K562 (cell line): ENCODE data around the gene SPATA2. TPM values are rescaled to one million over a fixed set of nuclear protein-coding genes. Genes with fewer than 3 reads are reported as not detected.

Source experiments
- ATAC-seq: fragments of 200-7000 bp; cut with Tn5 transposase; 3 replicates; pipeline ENCODE4 v1.9.1; 2020; ENCODE audit warnings: moderate library complexity
- BruUV-seq: library from RNA; stranded (reverse); fragments of 400-500 nt; replicated peaks from 2 replicates; lab custom pipeline; 2021; lab: Mats Ljungman, UMichigan
- CTCF ChIA-PET: fragments of 300-600 bp; formaldehyde crosslinking; extraction: SDS; loops from one replicate; lab custom pipeline; 2021; ENCODE audit warnings: low intra/inter-chr PET ratio; lab: Yijun Ruan, JAX
- POLR2A ChIA-PET: fragments of 300-600, 350-650 bp; sonication (Branson Sonifier 250); formaldehyde crosslinking; extraction: SDS; loops from one replicate; lab custom pipeline; 2021; ENCODE audit warnings: antibody characterized with exemption, inconsistent platforms; lab: Yijun Ruan, JAX
- DNase-seq, 4 experiments: peaks; one replicate each; pipeline versions ENCODE4 v3.0.0 to v3.0.0-alpha.2; 2011 to 2018; ENCODE audit warnings: low spot score in 3 of 4, mixed read lengths in 3 of 4; ENCODE audit errors: extremely low read depth in 1 of 4
- FAIRE-seq: peaks from 2 replicates; lab custom pipeline; 2011; peaks lifted over from hg19 to GRCh38; lab: Jason Lieb, UNC
- H2AFZ ChIP-seq: 2 replicates; pipeline ENCODE4 v1.6.0; 2011; ENCODE audit warnings: low read depth, low read length, control low read depth, inconsistent platforms
- H3K27ac ChIP-seq: fragments of 200-600 bp; 3 replicates; pipeline ENCODE4 v1.8.0; 2011; ENCODE audit warnings: low read depth, mild to moderate bottlenecking, control low read depth, inconsistent platforms, low read length, moderate library complexity, mixed read lengths; ENCODE audit errors: extremely low read depth
- H3K27me3 ChIP-seq, 2 experiments: fragments of 300-600 bp in 1 of 2; 2 replicates in 1 of 2; 3 replicates in 1 of 2; pipeline versions ENCODE4 v1.6.0 to v1.8.0; 2011; ENCODE audit warnings: inconsistent platforms in 2 of 2, low read length in 2 of 2, mild to moderate bottlenecking in 1 of 2, mixed read lengths in 1 of 2, moderate library complexity in 1 of 2; ENCODE audit not compliant: control insufficient read depth in 2 of 2, insufficient read depth in 2 of 2
- H3K36me3 ChIP-seq: fragments of 300-600 bp; 3 replicates; pipeline ENCODE4 v1.8.0; 2011; ENCODE audit warnings: mild to moderate bottlenecking, low read length, inconsistent platforms; ENCODE audit not compliant: control insufficient read depth, insufficient read depth
- H3K4me1 ChIP-seq, 2 experiments: fragments of 200-600 bp in 1 of 2; replicated peaks in 1 of 2; 2 replicates in 1 of 2; 3 replicates in 1 of 2; pipeline versions ENCODE4 v1.5.1 to v1.8.0; 2011; ENCODE audit warnings: inconsistent platforms in 2 of 2, low read length in 2 of 2, mild to moderate bottlenecking in 1 of 2, mixed read lengths in 1 of 2, moderate library complexity in 1 of 2; ENCODE audit not compliant: control insufficient read depth in 2 of 2, insufficient read depth in 2 of 2
- H3K4me2 ChIP-seq: 2 replicates; pipeline ENCODE4 v1.6.1; 2011; ENCODE audit warnings: low read length, control low read depth, inconsistent platforms, mixed read lengths; ENCODE audit not compliant: insufficient read depth
- H3K4me3 ChIP-seq: fragments of 200-600 bp; sonication (generic), shearing (Covaris generic); 2 replicates; pipeline ENCODE4 v1.5.1; 2016; ENCODE audit warnings: control low read depth, inconsistent platforms
- H3K79me2 ChIP-seq: fragments of 200-600 bp; 3 replicates; pipeline ENCODE4 v1.8.0; 2011; ENCODE audit warnings: low read length, inconsistent platforms; ENCODE audit not compliant: control insufficient read depth, insufficient read depth
- H3K9ac ChIP-seq, 2 experiments: 2 replicates each; pipeline versions ENCODE4 v1.6.0 to v1.6.1; 2011; ENCODE audit warnings: low read depth in 2 of 2, low read length in 2 of 2, control low read depth in 1 of 2, inconsistent platforms in 1 of 2, mild to moderate bottlenecking in 1 of 2, mixed read lengths in 1 of 2; ENCODE audit not compliant: insufficient read depth in 1 of 2
- H3K9me1 ChIP-seq: one replicate; pipeline ENCODE4 v1.6.0; 2011; ENCODE audit warnings: inconsistent platforms, mild to moderate bottlenecking, low read length, moderate library complexity; ENCODE audit not compliant: control insufficient read depth, insufficient read depth
- H3K9me3 ChIP-seq: replicated peaks from 2 replicates; pipeline ENCODE4 v1.5.1; 2011; ENCODE audit warnings: low read depth, low read length, inconsistent platforms; ENCODE audit not compliant: control insufficient read depth, insufficient read depth
- H4K20me1 ChIP-seq: replicated peaks from 2 replicates; pipeline ENCODE4 v1.6.1; 2011; ENCODE audit warnings: low read length, inconsistent platforms, mixed read lengths; ENCODE audit not compliant: control insufficient read depth, insufficient read depth
- ARNT ChIP-seq, 2 experiments: fragments of 450-650 bp; IDR thresholded peaks; 2 replicates each; pipeline ENCODE4 v1.6.1; 2016; ENCODE audit warnings: mild to moderate bottlenecking in 1 of 2
- BACH1 ChIP-seq: fragments of 200-800 bp; sonication (Bioruptor generic); IDR thresholded peaks from 2 replicates; pipeline ENCODE4 v1.6.1; 2016; ENCODE audit warnings: missing genetic modification characterization, missing compliant biosample characterization
- ETV6 ChIP-seq, 3 experiments: fragments of 150-350 bp in 1 of 3; sonication (generic) in 1 of 3; formaldehyde crosslinking in 1 of 3; IDR thresholded peaks; 2 replicates each; pipeline versions ENCODE4 v1.6.1 to v1.8.0; 2014 to 2022; ENCODE audit warnings: borderline replicate concordance in 2 of 3, low read depth in 2 of 3, antibody characterized with exemption in 1 of 3, low read length in 1 of 3, mild to moderate bottlenecking in 1 of 3, missing genetic modification reagents in 1 of 3
- FOXM1 ChIP-seq, 2 experiments: fragments of 450-650 bp in 1 of 2; sonication (generic) in 1 of 2; formaldehyde crosslinking in 1 of 2; IDR thresholded peaks; 2 replicates each; pipeline versions ENCODE4 v1.6.1 to v1.9.0; 2017 to 2022; ENCODE audit warnings: low read depth in 2 of 2, mild to moderate bottlenecking in 2 of 2, missing genetic modification reagents in 1 of 2, moderate library complexity in 1 of 2
- GABPA ChIP-seq: fragments of 200-800 bp; sonication (Bioruptor generic); conservative IDR thresholded peaks from 2 replicates; pipeline ENCODE4 v1.6.1; 2016; ENCODE audit warnings: low read depth, missing genetic modification characterization, missing compliant biosample characterization
- LEF1 ChIP-seq: fragments of 450-650 bp; IDR thresholded peaks from 2 replicates; pipeline ENCODE4 v1.6.1; 2016; ENCODE audit warnings: mild to moderate bottlenecking
- MCM7 ChIP-seq, 2 experiments: fragments of 450-650 bp; IDR thresholded peaks; 2 replicates each; pipeline ENCODE4 v1.6.1; 2016 to 2018
- NFE2 ChIP-seq: IDR thresholded peaks from 2 replicates; pipeline ENCODE4 v1.6.1; 2014; ENCODE audit warnings: antibody characterized with exemption, low read depth
- PHB ChIP-seq: fragments of 250-450 bp; sonication (Bioruptor Pico); IDR thresholded peaks from 2 replicates; pipeline ENCODE4 v1.5.0; 2021
- RNF219 ChIP-seq: fragments of 250-450 bp; sonication (Bioruptor Pico); IDR thresholded peaks from 2 replicates; pipeline ENCODE4 v1.5.0; 2022; ENCODE audit warnings: mild to moderate bottlenecking
- TAL1 ChIP-seq: fragments of 450-650 bp; IDR thresholded peaks from 2 replicates; pipeline ENCODE4 v1.6.1; 2016; ENCODE audit warnings: mild to moderate bottlenecking
- TBP ChIP-seq: optimal IDR thresholded peaks from 2 replicates; pipeline ENCODE3; 2011; ENCODE audit warnings: low read depth, low read length, improper control_type of control experiment
- ZHX1 ChIP-seq: fragments of 150-350 bp; conservative IDR thresholded peaks from 2 replicates; pipeline ENCODE4 v1.6.1; 2014; ENCODE audit warnings: low read length
- ZNF830 ChIP-seq: fragments of 250-450 bp; sonication (Bioruptor Pico); IDR thresholded peaks from 2 replicates; pipeline ENCODE4 v1.5.0; 2021; ENCODE audit warnings: mild to moderate bottlenecking
- WGBS: fragments of 100-300 bp; shearing (Covaris generic); methylation state at CpG from one replicate; pipeline ENCODE4 v1.1.6; 2016; ENCODE audit warnings: low coverage, mixed read lengths; ENCODE audit not compliant: insufficient coverage; ENCODE audit errors: missing lambda C conversion rate; 5-methylcytosine and 5-hydroxymethylcytosine counted together
- in situ Hi-C: fragments of 300-500 bp; cut with MboI; formaldehyde crosslinking; loops from 4 replicates; pipeline ENCODE4 v1.15.0; 2018; ENCODE audit warnings: inconsistent platforms, mixed read lengths
- intact Hi-C: fragments of 100-400 bp; cut with micrococcal nuclease; formaldehyde crosslinking; loops from 2 replicates; pipeline ENCODE4 v1.14.2; 2022
- polyA plus RNA-seq, 8 experiments: library from polyadenylated mRNA; depleted of rRNA in 4 of 8; stranded (reverse) in 5 of 8; unstranded in 3 of 8; fragments of >200 nt; fragmentation: Nextera tagmentation in 2 of 8; fragmentation: Illumina TruSeq in 1 of 8; extraction: Ambion mirVana in 2 of 8; extraction: Trizol in 1 of 8; gene quantifications; 2 replicates each; pipeline versions ENCODE4 v1.2.1 to v1.2.3, GENCODE V29; 2011 to 2014; ENCODE audit warnings: inconsistent platforms in 1 of 8, missing spikeins in 1 of 8
- total RNA-seq, 7 experiments: library from RNA; depleted of rRNA in 6 of 7; stranded (reverse); fragments of >200 nt in 6 of 7; fragmentation: Illumina TruSeq in 2 of 7; extraction: Trizol in 2 of 7; gene quantifications; 2 replicates each; pipeline versions ENCODE4 v1.2.1 to v1.2.3, GENCODE V29; 2011 to 2021; ENCODE audit warnings: low replicate concordance in 1 of 7
- TF ChIP-seq, protein P1 (sequence below): fragments of 450-650 bp; IDR thresholded peaks from 2 replicates; pipeline ENCODE4 v1.6.1; 2018; ENCODE audit not compliant: partially characterized antibody

SPATA2 gene
- total and polyA plus RNA-seq, 9 of the 15 experiments (the other 6 are each of a cell fraction or from before 2014, with no cell fraction given): 0.46 to 8.2 (median 2.7) TPM

DNA sequence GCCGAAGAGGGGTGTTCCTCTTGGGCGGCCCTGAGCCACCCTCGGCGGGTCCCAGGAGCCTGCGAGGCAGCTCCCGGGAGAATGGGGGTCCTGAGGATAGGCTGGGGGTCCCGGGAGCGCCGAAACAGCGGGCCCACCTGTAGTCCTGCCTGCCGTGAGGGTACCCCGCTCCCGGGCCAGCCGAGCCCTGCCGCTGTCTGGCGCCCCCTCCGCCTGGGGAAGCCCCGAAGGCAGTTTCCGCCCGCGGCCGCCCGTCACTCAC, 280 bp downstream of the SPATA2 start:
- FAIRE-seq (no peak), DNase-seq (no peak), ATAC-seq (peak; percentile 47)
- Histone ChIP-seq H3K4me3 (peak overlapping the region; percentile 93), H3K36me3 (peaks cover 17% of the 10 kb centered on the region; the same call in 1 of the 3 replicates), H3K27me3 (no peaks in the 10 kb centered on the region), H3K9ac (peak overlapping the region; percentile 95 to 99), H3K4me1 (peaks cover 16 to 18% of the 10 kb centered on the region in 2 experiments; a peak in 4 of 5 replicates), H3K9me3 (no peaks in the 10 kb centered on the region), H3K9me1 (no peaks in the 10 kb centered on the region), H3K27ac (peak overlapping the region; percentile 100), H4K20me1 (peaks cover 13% of the 10 kb centered on the region; the same call in 1 of the 2 replicates), H2AFZ (peak overlapping the region; percentile 100), H3K4me2 (peak overlapping the region; percentile 99), H3K79me2 (peaks cover 51% of the 10 kb centered on the region)
- no TSS peak for BruUV-seq
- POLR2A ChIA-PET: interaction anchor here (0.6 to 1.5 kb wide), 10 partner anchors 12 to 635 kb away, joined by 3 to 5 read pairs (median 4); no protein-coding TSS in a partner anchor
- in situ Hi-C loops (no loop called here), intact Hi-C loops (loop anchor here (2.0 kb wide), 1 partner anchor 14 kb away; no protein-coding TSS in a partner anchor)
- CTCF ChIA-PET: no interaction called here
- 2% methylated on average over 20 of the region's 23 CpGs for WGBS
- TF ChIP-seq NFE2 (no peak), LEF1 (no peak), BACH1 (tag) (no peak), TBP (no peak), GABPA (0 out of 2 replicates have a peak, but pooled peaks have one; percentile 84), ETV6 (IDR thresholded peaks at IDR 0.05; ENCODE audit: borderline replicate concordance in 1 of 2, low read depth in 2 of 2, low read length in 1 of 2) (no peak), ETV6 (CRISPR knock-in tag; IDR thresholded peaks at IDR 0.05; ENCODE audit: borderline replicate concordance) (peak; percentile 65; the same call in 1 of the 2 replicates), ARNT (IDR thresholded peaks at IDR 0.05) (no peak), PHB (CRISPR knock-in tag) (no peak), TAL1 (no peak), FOXM1 (IDR thresholded peaks at IDR 0.05; ENCODE audit: low read depth) (no peak), FOXM1 (CRISPR knock-in tag; IDR thresholded peaks at IDR 0.05; ENCODE audit: low read depth) (no peak; the same call in 1 of the 2 replicates), ZNF830 (no peak), MCM7 (IDR thresholded peaks at IDR 0.05) (no peak), RNF219 (no peak), ZHX1 (no peak)
- TF ChIP-seq, protein P1, sequence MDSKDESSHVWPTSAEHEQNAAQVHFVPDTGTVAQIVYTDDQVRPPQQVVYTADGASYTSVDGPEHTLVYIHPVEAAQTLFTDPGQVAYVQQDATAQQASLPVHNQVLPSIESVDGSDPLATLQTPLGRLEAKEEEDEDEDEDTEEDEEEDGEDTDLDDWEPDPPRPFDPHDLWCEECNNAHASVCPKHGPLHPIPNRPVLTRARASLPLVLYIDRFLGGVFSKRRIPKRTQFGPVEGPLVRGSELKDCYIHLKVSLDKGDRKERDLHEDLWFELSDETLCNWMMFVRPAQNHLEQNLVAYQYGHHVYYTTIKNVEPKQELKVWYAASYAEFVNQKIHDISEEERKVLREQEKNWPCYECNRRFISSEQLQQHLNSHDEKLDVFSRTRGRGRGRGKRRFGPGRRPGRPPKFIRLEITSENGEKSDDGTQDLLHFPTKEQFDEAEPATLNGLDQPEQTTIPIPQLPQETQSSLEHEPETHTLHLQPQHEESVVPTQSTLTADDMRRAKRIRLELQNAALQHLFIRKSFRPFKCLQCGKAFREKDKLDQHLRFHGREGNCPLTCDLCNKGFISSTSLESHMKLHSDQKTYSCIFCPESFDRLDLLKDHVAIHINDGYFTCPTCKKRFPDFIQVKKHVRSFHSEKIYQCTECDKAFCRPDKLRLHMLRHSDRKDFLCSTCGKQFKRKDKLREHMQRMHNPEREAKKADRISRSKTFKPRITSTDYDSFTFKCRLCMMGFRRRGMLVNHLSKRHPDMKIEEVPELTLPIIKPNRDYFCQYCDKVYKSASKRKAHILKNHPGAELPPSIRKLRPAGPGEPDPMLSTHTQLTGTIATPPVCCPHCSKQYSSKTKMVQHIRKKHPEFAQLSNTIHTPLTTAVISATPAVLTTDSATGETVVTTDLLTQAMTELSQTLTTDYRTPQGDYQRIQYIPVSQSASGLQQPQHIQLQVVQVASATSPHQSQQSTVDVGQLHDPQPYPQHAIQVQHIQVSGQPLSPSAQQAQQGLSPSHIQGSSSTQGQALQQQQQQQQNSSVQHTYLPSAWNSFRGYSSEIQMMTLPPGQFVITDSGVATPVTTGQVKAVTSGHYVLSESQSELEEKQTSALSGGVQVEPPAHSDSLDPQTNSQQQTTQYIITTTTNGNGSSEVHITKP: peak; percentile 5
